NCI-H82 treated with DMSO at 0.1 percent for 48 hours (cell line): Measurements from ENCODE around the gene TLR5.

Experiments used
- DNase-seq: peaks from one replicate; lab custom pipeline; 2025; ENCODE audit not compliant: unreplicated experiment; lab: John Stamatoyannopoulos, UW

Gene TLR5

DNA sequence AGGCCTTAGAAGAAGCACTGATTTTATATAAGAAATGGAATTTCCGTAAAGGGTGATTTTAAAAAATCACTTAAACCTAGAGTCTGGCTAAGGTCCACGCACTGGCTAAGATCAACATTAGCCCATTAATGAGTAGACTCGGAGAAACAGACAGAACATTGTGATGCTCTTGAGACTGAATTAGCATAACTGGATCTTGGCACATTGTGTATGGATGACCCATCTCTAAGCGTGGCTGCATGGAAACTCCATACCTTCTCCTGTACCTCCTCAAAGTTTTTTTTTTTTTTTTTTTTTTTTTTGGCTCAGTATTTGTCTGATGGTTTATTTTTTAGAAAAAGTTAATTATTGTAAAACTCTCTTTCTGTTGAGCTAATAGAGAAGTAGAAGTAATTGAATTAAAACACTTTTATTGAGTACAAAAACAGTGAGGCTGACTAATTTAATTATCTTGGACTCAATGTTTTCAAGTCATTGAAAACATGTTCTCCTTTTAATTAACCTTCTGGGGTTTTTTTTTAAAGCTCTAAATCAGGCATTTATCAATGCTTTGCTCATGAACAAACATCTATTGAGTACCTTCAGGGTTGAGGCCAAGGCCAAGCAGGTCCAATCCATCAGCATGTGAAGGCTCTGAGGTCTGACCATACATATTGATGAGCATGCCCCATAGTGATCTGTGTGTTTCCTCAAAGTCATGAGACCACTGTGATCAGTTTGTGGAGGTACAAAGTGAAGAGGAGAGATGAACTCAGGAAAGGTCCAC is 74.0 kb downstream of the TLR5 start:
- no peak for DNase-seq

DNA sequence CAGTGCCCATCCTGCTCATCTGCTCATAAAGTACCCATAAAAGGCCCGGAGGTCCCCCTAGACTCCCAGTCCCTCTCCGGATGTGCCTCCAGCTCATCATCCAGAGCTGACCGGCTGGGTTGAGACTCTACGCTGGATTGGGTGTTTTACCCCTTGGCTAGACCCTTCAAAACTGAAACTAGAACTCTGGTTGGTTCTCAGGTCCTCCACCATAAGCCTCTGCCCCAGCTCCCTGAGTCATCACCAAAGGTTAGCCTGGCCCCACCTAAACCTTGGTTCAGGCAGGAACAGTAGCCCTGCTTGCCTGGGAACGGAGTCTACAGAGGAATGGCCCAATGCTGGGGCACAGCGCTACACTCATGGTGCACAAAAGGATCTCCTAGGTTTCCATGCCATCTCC is 75.1 kb downstream of the TLR5 start:
- no peak for DNase-seq

DNA sequence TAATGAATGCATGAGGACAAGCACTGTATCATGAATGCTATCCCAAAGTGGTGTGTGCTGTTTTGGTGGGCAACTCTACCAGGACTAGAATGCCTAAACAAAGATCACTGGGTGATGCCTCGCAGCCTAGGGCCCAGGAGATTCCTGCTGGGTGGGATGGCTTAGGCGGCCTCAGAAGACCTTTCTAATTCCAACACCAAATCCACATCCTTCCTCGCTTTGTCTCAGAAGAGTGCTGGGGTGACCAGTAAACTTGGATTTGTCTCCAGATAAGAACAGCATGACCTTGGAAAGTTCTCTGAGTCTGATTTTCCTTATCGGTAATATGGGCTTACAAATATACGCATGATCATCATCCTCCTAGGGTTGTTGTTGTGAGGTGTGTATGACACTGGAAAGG is 76.6 kb downstream of the TLR5 start:
- no peak for DNase-seq

DNA sequence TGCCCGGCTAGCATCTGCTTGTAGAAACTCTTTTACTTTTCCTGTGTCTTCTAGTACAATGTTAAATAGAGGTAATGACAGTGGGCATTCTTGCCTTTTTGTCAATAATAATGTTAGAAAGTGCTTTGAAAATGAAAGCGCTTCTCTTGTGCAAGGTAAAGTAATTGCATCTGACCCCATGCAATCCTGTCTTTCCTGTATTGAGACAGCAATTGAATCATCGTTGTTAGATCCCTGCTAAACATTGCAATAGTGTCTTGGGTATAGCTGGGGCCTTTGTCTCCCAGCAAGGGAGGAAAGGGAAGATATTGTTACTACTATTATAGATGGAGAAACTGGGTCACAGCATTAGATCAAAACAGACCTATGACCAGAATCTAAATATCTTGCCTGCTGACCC is 80.9 kb downstream of the TLR5 start:
- no peak for DNase-seq

DNA sequence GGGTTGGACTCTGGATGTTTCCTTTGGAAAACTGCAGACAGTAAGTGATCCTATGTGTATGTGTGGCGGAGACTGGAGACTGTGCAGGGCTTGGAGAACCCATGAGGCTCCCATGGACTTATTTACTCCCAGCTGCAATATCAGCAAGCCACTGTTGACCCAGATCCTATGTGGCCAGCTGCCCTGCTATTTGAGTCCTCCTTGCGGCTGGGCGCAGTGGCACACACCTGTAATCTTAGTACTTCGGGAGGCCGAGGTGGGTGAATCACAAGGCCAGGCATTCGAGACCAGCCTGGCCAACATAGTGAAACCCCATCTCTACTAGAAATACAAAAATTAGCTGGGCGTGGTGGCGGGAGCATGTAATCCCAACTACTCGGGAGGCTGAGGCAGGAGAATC is 83.5 kb downstream of the TLR5 start:
- no peak for DNase-seq
